GM21717 (cell line): Measurements from ENCODE around the gene TWIST2.

Experiments used
- ATAC-seq: cut with Tn5 transposase; IDR thresholded peaks from one replicate; pipeline ENCODE4 v1.9.1; 2021; ENCODE audit warnings: mild to moderate bottlenecking, moderate library complexity; ENCODE audit not compliant: unreplicated experiment

The TWIST2 gene

DNA sequence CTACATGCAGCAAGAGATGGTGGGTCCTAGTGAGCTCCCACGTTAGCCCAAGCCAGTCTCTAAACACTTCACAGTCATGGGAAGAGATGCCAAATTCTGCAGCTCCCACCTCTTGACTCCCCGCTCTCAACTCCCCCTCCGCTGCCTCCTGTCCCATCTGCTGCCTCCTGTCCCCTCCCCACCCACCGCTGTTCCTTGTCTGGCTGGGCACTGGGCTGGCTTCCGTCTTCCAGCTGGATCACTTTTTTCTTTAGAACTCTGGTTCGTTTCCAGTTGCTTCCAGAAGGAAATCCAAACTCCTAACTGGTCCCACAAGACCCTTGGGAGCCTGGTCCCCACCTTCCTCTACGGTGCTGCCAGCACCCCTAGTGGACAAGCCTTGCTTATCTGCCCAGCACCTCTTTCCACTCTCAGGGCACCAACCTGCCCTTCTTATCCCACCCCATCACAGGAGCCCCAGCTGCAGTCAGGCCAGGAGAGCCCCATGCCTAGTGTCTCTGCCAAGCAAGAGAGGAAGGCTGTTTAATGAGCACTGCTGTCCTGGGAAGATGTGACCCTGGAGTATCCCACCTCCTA, 12.1 kb upstream of the TWIST2 start:
- no peak for ATAC-seq

DNA sequence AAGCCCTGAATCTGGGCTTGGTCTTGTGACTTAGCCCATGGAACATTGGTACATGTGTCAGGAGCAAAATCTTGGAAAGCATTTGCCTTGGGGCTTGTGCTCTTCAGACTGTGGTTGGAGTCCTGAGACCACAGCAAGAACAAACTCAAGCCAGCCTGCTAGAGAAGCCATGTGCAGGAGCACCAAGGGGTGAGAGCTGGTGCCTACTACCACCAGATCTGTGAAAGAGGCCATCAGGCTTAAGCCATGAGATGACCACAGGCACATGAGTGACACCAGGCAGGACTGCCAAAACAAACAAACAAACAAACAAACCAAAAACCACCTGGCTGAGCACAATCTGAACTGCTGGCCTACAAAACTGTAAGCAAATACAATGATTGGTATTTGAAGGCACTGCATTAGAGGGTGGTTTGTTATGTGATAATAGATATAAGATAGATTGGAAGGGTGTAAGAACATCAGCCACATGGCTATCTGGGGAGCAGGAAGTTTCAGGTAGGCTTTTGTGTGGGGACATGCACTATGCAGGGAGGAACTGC, 9.0 kb upstream of the TWIST2 start:
- no peak for ATAC-seq

DNA sequence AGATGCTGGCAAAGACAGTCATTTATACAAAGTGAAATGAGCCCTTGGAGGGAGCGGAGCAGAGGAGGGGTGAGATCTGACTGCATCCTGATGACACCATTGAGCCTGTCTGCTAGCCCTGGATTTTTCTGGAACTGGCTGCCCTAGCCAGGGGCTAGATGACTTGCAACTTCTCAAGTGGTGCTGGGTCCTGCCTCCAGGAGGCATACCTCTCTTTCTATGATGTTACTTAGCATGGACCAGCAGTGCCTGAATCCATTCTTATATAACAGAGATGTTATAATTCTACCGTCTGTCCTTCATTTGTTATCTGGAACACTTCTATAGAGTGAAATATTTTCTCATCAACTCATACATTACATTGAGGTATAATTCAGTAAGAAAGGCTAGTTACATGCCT, 8.5 kb upstream of the TWIST2 start:
- no peak for ATAC-seq

DNA sequence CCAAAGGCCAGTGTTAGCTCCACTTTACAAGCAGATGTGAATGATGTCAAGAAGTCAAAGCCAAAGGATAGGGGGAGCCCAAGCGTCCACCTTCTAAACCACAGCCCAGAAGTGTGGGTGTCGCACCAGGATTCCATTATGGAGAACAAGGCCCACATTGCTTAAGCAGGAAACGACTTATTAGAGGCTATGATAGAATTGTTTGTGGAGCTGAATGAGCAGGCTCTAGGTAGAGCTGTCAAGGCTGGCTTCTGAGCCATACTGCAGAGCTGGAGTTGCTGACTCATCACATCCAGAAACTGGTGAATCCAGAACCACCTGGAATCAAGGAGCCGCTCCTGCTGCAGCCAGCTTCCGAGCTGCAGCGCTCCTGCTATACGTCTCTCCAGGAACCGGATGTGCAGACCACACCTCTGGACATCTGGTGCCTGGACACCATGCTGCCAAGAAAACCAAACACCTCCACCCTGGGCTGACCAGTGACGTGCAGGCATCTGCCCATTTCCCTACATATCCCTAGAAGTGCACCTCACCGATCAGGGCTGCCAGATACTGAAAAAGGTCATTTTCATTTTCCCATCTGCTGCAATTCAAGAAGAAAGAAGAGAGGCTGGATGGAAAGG, 6.2 kb upstream of the TWIST2 start:
- no peak for ATAC-seq

DNA sequence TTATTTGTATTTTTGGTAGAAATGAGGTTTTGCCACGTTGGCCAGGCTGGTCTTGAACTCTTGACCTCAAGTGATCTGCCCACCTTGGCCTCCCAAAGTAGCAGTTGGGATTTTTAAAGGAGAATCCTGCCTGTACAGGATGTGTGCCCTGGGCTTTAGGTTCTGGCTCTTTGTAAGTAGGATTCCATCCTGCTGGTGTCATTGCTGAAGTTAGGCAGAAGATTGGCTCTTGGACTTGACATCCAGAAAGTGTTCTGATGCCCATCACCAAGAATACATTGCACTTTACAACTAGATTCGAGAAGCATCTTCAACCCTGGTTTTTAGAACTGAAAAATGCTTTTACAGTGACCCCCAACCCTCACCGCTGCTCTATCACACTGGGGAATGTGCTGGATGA, 4.4 kb upstream of the TWIST2 start:
- ATAC-seq: no peak

DNA sequence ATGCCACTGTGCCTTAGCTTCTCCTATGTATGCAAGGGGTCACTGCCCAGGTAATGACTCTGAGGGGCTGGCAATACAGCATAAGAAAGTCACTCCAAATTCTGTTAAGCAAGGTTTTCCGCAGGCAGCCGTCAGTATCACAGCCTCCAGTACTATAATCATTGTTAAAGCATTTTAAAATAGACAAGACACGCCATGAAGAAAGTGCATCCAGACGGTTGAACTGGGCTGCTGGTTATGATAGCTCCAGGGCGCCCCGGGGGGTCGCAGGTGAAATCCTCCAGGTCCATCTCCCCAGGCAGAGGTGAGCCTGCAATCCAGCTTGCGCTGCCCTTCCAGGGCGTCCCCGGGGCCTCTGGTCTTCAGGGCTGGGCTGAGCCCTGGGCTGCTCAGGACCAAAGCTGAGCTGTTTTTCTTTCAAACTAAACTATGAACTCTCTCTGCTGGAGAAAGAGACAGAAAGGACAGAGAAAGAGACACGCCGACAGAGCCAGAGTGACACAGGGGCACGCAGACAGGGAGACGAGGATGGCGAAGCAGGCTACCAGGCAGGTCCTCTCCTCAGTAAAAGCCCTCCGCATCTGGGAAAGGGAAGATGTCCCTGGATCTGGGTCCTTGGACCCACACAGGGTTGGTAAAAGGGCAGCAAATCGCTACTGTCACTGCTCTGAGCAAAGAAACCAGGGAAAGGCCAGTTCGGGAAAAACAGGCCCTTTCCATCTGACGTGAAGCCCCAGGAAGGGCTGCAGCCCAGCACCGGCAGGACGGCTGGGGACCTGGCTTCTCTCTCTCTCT, 2.1 kb upstream of the TWIST2 start:
- ATAC-seq: no peak

DNA sequence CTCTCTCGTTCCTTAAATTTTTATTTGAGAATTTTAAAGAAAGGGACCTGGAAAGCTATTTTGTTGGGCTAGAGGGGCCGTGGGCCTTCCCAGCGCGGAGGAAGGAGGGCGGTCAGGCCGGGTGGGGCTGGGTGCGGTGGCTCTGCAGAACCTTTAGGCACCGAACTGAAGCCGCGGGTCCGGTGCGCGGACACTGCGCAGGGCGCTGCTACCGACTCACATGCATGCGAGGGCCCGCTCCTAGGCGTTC, 1.6 kb upstream of the TWIST2 start:
- no peak for ATAC-seq

DNA sequence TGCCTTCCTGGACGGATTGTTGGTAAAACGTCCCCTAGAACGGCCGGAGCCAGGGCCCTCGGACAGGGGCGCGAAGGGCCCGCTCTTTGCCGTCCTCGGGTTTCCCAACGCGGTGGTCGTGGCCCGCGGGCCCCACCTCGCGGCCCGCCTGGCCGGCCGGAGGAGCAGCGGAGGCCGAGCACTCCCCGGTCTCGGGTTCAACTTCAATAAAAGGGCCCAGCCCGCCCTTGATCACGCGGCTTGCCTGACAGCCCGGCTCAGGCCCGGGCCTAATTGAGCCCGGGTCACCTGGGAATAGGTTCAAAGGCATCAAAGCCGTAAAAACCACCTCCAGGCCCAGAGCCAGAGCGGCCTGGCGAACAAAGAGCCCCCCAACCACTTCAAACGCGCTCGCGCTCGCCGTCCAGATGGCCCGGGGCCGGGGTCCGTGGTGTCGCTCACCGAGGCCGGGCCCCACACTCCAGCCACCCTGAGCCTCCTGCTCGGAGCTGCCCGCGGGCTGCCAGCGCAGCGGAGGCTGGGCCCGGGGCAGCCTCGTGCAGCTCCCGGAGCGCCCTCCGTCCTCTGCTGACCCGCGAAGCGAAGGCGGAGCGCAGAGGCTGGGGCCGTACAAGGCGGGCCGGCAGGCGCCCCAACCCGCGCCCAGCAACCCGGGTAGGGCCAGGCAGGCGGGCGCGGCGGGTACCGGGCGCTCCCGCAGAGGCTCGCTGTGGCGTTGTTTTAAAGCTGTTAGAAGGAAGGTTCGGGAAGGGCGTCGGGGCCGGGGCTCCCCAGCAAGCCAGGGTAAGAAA, 1.1 kb upstream of the TWIST2 start:
- ATAC-seq: no peak

DNA sequence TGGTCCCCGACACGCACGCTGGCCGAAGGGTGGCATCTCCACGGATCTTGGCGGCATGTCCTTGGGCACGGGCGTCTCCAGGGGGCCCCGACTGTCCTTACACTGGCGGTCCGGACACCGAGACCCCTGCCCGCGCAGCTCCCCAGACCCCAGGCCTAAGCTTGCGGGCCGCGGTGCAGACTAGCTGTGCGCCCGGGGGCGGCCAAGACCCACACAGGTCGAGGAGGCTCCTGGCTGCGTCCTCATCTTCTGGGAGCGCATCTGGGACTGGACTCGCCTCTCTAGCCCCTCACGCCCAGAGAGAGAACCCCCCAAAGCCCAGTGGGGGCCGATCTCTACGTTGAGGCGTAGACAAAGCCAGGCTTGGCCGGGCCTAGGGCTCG, 475 bp upstream of the TWIST2 start:
- no peak for ATAC-seq

DNA sequence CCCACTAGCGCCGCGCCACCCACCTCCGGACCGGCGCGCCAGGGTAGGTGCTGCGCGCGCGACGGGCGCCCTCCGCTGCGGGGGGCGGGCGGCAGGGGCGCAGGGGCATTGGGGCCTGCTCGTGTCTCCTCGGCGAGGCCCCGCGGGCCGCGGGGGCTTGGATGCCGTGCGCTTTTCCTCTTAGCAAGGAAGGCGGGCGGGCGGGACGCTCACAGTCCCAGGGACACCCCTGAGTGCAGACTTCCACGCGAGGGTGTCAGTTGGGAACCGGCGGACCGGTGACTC, 748 bp downstream of the TWIST2 start:
- ATAC-seq: no peak

DNA sequence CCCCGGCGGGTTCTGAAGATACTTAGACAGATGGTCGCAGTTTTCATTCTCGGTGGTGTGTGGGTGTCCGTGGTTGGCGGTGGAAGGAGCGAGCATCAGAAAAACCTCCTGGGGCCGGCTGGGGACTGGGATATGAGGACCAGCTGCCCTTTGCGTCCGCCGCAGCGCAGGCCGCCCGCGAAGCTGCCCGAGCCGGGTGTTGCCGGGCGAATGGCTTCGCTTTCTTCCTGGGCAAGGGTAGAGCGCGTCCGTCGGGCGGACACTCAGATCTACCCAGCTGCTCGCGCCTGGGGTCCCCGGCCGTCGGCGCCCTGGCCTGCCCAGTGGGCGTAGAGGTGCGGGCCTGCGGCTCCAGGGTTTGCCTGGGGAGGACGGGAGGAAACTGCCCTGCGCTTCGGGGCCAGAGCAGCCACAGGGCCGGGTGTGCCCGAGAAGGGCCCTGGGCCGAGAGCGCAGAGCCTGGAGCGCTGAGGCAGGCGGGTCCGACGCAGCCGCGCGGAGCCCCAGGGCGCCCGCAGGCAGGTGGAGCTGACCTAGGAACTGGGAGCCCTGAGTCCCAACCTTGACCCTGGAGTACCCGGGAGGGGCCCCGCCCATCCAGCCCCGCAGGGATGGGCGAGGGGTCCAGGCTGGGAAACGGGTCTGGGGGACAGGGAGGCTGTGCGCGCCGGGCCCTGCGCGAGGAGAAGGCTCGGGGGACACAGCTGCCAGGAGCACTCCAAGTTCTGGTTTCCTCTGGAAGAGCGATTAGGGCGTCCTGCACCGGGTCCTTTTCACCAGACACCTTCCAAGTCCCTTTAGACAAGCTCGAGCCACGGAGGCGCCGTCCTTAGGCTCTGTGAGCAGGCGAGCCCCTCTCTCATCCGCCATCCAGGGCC, 1.3 kb downstream of the TWIST2 start:
- ATAC-seq: no peak

DNA sequence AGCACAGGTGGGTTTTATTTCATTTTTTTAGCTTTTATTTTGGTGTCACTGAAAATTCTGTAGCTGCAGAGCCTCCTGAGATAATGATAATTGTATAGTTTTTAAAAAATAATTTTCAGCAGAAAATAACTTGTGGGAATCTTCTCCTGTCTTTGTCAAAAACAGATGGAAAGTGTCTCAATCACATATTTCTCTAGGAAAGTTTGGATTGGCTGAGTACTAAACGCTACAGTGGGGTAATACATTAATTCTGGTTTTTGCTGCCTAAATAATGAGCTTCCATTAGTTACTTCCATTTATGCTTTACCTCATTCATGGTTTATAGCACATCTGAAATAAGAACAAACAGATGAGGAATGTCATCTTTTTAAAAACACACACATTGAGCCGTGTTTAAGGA, 2.2 kb downstream of the TWIST2 start:
- ATAC-seq: no peak

DNA sequence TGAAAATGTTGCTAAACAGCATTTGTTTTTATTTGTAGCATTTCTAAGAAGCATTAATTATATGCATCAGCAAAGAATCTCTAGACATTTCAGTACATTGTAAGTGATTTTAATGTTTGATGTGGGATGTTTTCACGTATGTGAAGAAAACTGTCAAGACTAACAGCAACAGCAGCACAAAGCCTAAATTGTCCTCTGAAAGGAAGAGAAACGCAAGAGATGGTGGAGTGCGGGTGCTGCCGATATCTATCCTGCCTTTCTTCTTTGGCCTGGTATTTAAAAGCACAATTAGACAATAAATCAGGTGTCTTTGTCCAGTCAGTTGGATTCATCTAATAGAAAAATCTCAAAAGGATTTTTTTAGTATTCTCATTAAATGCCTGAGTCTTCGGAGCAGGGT, 3.1 kb downstream of the TWIST2 start:
- ATAC-seq: no peak

DNA sequence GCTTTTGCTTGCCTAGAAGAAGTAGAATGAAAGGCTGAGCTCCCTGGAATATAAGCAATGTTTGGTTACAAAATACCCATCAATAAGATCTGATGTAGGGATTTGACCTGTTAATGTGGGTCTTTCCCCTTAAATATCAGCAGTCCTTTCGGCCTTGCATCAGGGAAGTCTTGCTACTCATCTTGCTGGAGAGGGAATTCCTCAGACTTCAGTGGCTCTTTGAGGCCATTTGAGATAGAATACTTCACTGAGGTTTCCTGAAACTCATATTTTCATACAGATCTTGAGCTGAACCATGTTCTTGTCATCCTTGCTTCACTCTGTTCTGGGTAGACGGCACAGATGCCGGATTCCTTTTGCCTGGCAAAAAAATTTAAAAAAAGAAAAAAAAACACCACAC, 3.9 kb downstream of the TWIST2 start:
- no peak for ATAC-seq

DNA sequence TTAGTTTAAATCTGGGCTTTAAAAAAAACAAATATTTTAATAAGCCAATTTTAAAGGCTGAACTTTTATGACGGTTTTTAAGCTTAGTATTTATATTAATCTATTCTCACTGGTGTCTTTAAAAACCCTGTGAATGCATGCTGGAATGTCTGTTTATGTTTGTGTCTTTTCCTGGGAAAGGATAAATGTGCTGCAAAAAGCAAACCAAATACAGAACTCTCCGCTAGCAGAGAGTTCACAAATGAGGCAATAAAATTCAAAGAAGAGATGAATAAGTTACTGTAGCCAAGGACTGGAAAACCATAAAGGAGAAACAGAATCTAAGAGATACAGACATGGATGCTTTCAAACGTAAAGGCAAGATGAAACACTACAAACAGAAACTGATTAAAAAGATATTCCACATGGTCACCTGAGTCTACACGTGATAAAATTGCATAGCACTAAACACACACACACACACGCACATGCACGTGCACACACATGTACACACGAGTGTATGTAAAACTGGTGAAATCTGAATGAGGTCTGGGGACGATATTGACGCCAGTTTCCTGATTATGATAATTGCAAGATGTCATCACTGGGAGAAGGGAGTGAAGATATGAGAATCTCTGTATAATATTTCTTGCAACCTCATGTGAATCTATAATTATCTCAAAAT, 4.5 kb downstream of the TWIST2 start:
- ATAC-seq: no peak

DNA sequence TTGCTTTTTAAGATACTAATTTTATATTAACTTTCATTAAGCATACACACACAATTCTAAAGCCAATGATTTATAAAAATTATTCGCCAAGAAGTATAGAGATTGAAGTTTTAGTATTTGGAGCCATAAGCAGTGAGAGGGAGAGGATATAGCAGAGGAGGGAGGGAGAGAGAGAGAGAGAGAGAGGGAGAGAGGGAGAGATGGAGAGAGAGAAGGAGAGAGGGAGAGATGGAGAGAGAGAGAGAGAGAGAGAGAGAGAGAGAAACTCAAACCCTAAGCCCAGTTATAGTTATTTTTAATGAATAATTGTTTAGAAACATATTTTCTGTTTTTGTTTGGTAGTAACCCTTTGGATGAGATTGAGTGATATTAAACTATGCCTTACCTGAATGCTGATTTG, 5.3 kb downstream of the TWIST2 start:
- no peak for ATAC-seq

DNA sequence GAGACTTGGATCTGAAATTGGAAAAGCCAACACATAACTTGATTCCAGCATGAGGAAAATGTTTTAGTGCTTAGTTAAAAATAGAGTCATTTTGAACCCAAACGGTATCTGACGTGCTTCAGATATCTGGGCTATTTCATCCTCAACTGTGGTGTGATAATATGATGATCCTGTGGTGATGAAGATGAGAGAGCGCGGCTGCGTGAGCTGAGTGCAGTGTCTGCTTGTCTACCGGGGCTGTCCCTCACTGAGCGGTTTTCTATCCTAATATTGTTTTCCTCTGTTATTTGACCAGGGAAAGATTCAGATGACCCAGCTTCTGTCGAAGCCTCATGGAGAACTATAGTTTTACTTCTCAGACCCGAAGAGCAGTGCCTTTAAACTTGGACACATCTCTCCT, 5.8 kb downstream of the TWIST2 start:
- ATAC-seq: no peak

DNA sequence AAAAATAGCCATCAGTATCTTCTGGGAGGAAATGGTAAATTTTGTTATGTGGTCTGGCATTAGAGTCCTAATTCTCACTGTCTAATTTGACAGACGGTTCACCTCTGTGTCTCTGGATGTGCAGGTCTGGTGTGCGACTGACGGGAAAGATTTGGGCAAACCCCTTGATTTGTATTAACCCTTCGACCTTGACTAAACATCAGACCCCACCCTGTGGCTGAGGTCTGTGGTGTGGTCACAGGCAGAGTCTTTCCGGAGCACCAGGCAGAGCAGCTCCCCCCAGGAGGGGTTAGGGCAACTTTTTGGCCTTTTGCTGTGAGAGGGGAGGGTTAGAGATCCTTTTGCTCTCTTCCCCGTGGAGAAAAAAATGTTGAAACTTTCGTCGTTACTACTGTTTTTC, 6.4 kb downstream of the TWIST2 start:
- ATAC-seq: no peak

DNA sequence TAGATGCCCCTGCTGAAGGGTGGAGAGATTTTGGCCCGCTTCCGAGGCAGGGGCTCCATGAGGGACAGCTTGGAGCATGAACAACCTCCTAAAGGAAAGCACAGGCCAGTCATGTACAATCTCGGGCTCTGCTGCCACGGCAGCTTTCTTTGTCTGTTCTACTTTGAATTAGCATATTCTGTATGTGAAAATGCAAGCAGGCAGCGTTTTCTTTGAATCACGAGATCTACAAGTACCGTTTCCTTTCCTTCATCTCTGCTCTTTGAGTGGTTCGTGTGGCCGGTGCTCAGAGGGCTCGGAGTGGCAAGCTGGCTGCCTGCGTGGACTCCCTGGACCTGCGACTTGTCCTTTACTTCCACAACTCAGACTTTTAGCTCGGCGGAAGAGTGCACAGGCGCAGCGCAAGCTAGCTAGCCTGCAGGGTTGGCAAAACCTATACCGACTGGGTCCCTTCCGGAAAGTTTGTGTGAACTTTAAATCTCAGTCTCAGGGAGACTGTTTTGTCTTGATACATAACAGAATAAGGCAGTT, 6.9 kb downstream of the TWIST2 start:
- no peak for ATAC-seq

DNA sequence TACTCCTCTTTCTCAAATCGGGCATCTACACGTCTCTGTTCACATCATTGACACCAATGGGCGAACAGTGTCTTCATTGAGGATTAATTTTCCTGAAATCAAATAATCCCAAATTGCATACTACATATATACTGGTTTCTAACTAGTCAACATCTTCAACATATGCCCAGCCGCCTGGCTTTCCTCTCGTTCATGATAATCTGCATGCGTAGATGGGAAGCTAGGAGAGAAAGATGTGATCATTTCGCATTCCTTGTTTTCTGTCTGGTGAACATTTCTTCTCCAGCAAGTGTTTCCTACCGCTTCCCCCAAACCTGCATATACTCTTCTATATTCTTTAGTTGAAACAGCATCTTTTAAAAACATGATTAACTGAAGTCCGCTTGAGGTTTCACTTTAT, 7.4 kb downstream of the TWIST2 start:
- ATAC-seq: no peak
